22Rv1 (cell line): Measurements from ENCODE around the gene PTDSS2.

Experiments
- CTCF ChIP-seq: fragments of 450-650 bp; IDR thresholded peaks from 2 replicates; pipeline ENCODE4 v1.5.1; 2017; ENCODE audit warnings: mild to moderate bottlenecking
- ZFX ChIP-seq: fragments of 450-650 bp; IDR thresholded peaks from 2 replicates; pipeline ENCODE4 v1.6.1; 2017; ENCODE audit warnings: antibody characterized with exemption, borderline replicate concordance

- no peak for TF ChIP-seq CTCF
- TF ChIP-seq ZFX, result no peak
Observed at GRCh38 chr11:488062-488461, 38.0 kb downstream of the PTDSS2 start.
